ENCODE results near the gene STK32A.

GRCh38 chr5:147426640-147427327, 192.0 kb downstream of the STK32A start:
- no peak for TF ChIP-seq CTCF (IDR thresholded peaks at IDR 0.05; ENCODE audit: insufficient read depth, low read length)
- no peak for TF ChIP-seq POLR2AphosphoS5 (IDR thresholded peaks at IDR 0.05; ENCODE audit: low read depth)
- TF ChIP-seq GABPA (IDR thresholded peaks at IDR 0.05; ENCODE audit: low read depth) = no peak
- TF ChIP-seq SPI1 (IDR thresholded peaks at IDR 0.05; ENCODE audit: borderline replicate concordance, low read depth) = no peak
